ENCODE measurements around the gene BOD1.
"Not testable (repeated sequence)": the region's sequence is repeated elsewhere in the genome, so short reads cannot be mapped to it uniquely, and the experiment has no call there.

Gene BOD1

DNA sequence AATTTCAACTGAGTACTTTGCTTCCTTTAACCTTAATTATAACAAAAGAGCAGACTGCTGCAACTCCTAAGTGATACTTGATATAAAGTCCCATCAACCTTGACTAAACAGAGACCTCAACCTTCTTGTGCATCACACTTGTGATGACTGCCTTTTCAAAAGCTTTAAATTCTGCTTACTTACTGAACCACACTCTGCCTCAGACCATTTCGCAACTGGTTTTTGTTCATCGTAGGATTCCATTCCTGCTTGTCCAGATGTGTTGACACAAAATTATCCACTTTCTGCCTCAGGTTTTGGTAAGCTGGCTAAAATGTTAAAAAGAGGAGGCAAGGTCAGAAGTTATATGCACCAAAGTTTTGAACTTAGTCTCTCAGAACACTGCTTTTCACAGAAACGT is 3.5 kb downstream of the BOD1 start:
- no peak overlapping the region for H3K4me3 Mint-ChIP-seq
- H3K4me1 Mint-ChIP-seq (ENCODE audit: low read depth) = peaks cover 46% of the 10 kb centered on the region
- H3K27ac Mint-ChIP-seq = no peak overlapping the region
- no peaks in the 10 kb centered on the region for H3K27me3 Mint-ChIP-seq
- no peaks in the 10 kb centered on the region for H3K9me3 Mint-ChIP-seq
- peaks cover 62% of the 10 kb centered on the region for H3K36me3 Mint-ChIP-seq (ENCODE audit: low read depth)

DNA sequence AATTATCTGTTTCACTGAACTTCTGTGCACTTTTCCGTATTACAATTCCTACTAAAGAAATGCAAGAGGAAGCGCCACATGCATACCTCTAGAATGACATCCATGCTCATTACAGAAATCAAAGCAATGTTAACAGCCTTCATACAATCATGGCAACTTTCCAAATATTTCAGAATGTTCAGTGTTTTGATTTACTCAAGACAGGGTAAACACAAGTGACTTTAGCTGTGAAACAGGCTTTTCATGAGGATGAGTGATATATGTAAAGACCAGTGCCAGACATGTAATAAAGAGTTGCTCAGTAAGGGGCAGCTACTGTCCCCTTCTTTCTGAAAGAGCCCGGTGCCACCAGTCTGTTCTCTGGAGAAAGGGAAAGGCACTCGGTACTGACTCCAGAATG is 4.7 kb downstream of the BOD1 start:
- Mint-ChIP-seq H3K27ac (no peak overlapping the region), H3K27me3 (no peaks in the 10 kb centered on the region), H3K36me3 (ENCODE audit: low read depth) (peaks cover 75% of the 10 kb centered on the region), H3K4me1 (ENCODE audit: low read depth) (peaks cover 40% of the 10 kb centered on the region), H3K4me3 (no peak overlapping the region), H3K9me3 (no peaks in the 10 kb centered on the region)

DNA sequence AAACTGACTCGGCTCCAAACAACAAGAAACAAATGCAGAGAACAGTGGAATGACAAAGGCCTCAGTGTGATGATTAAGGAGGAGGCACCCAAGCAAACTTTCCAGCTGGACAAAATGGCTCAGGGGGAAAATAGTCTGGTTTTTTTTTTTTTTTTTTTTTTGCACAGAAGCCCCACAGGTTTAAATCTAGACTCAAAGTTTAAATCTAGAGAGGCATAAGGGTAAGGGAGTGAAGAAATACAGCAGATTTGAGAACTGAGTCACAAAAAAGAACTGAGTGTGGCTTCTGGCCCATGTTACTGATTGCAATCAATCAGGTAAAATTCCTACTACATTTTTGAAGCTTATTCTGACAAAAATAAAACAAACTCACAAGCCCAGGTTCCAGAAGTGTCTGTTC is 12.3 kb downstream of the BOD1 start:
- no peaks in the 10 kb centered on the region for H3K9me3 Mint-ChIP-seq
- H3K4me1 Mint-ChIP-seq (ENCODE audit: low read depth) = no peaks in the 10 kb centered on the region
- H3K36me3 Mint-ChIP-seq (ENCODE audit: low read depth) = peaks cover 73% of the 10 kb centered on the region
- no peak overlapping the region for H3K27ac Mint-ChIP-seq
- no peaks in the 10 kb centered on the region for H3K27me3 Mint-ChIP-seq
- H3K4me3 Mint-ChIP-seq = no peak overlapping the region

DNA sequence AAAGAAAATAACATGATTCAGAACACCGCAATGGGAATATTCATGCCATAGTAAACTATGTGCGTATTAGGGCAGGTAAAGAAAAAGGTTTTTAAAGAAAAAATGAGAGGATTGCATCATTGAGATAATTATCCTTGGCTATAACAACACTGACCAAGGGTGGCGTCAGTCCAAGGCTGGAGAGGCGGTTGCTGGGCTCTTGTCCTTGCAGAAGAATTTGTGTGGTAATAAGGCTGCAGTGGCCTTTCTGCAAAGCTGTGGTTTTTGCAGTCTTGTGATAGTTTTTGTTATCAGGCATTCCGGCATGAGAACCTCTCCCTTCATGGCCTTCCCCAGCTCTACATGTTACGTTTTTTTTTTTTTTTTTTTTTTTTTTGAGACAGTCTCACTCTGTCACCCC is 14.0 kb downstream of the BOD1 start:
- H3K4me3 Mint-ChIP-seq = no peak overlapping the region
- H3K4me1 Mint-ChIP-seq (ENCODE audit: low read depth) = no peaks in the 10 kb centered on the region
- H3K9me3 Mint-ChIP-seq = no peaks in the 10 kb centered on the region
- H3K27me3 Mint-ChIP-seq = no peaks in the 10 kb centered on the region
- H3K36me3 Mint-ChIP-seq (ENCODE audit: low read depth) = peaks cover 63% of the 10 kb centered on the region
- no peak overlapping the region for H3K27ac Mint-ChIP-seq

DNA sequence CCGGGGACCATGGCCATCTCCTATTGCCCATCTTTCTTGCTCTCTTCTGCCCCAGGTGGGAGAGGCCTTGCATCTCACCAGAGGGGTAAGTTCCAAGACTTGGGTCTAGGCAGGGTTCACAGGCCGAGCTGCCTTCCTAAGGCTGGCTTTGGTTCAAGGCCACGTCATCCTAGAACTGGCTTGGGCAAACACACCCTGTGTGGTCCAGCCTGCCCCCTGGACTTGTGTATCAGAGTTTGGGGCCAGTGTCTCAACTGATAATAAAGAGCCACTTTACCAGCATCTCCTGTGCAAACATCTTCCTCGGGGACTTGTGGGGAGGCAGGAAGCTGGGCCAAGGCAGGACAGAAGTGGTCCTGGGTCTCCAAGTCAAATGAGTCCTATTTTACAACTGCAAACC is 17.8 kb downstream of the BOD1 start:
- H3K4me3 Mint-ChIP-seq = no peak overlapping the region
- H3K27ac Mint-ChIP-seq = no peak overlapping the region
- H3K9me3 Mint-ChIP-seq = peaks cover 15% of the 10 kb centered on the region
- H3K4me1 Mint-ChIP-seq (ENCODE audit: low read depth) = no peaks in the 10 kb centered on the region
- H3K36me3 Mint-ChIP-seq (ENCODE audit: low read depth) = peaks cover 45% of the 10 kb centered on the region
- H3K27me3 Mint-ChIP-seq = no peaks in the 10 kb centered on the region

DNA sequence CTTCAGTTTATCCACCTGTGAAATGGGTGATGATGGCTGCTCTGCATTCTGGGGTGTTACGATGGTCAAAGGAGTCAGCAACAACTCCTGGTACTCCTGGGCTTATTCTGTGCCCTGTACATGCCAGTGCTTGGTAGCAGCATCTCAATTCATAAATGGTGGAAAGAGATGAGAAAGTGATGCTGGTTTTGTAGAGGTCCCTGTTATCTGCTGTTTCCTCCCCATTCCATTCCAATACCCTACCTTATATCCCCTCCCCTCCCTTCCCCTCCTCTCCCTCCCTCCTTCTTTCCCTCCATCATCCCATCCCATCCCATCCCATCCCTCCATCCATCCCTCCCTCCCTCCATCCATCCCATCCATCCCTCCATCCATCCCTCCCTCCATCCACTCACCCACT is 19.1 kb downstream of the BOD1 start:
- H3K4me1 Mint-ChIP-seq (ENCODE audit: low read depth) = no peaks in the 10 kb centered on the region
- H3K36me3 Mint-ChIP-seq (ENCODE audit: low read depth) = peaks cover 44% of the 10 kb centered on the region
- H3K9me3 Mint-ChIP-seq = peaks cover 22% of the 10 kb centered on the region
- no peak overlapping the region for H3K27ac Mint-ChIP-seq
- no peak overlapping the region for H3K4me3 Mint-ChIP-seq
- no peaks in the 10 kb centered on the region for H3K27me3 Mint-ChIP-seq

DNA sequence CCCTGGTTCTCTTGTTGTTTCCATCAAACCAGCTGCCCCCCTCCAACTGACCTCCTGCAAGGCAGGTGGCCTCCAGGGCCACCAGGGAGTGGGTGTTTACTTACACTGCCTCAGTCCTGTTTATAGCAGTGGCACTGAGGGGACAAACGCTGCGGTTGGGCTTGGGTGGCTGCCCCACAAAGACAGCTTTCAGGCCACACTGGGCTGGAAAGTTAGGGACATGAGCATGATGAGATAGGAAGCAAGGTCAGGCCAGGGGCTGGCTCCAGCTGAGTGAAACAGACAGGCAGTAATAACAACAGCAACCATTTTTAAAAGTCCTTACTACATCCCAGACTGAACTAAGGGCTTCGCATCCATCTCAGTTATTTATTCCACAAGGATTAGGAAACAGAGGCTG is 20.6 kb downstream of the BOD1 start:
- no peak overlapping the region for H3K4me3 Mint-ChIP-seq
- no peak overlapping the region for H3K27ac Mint-ChIP-seq
- H3K9me3 Mint-ChIP-seq = peaks cover 30% of the 10 kb centered on the region
- no peaks in the 10 kb centered on the region for H3K4me1 Mint-ChIP-seq (ENCODE audit: low read depth)
- peaks cover 51% of the 10 kb centered on the region for H3K36me3 Mint-ChIP-seq (ENCODE audit: low read depth)
- no peaks in the 10 kb centered on the region for H3K27me3 Mint-ChIP-seq

DNA sequence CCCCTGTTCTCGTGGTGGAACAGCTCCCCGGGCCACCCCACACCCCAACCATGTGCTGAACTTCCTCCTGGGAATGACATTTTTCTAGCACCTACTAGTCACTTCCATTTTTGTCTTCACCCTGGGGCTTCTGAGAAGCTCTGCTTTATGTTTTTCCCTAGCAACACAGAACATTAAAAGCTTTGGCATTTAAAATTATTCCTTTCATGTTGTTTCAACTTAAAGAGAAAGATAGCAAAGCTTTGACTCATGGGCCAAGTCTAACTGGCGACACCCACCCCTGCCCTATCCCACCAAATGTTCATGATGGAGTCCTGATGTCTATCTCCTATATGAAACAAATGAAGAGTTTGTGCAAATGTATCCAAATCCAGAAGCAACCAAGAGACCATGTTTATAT is 22.4 kb downstream of the BOD1 start:
- H3K4me1 Mint-ChIP-seq (ENCODE audit: low read depth) = no peaks in the 10 kb centered on the region
- H3K27ac Mint-ChIP-seq = no peak overlapping the region
- no peaks in the 10 kb centered on the region for H3K27me3 Mint-ChIP-seq
- H3K4me3 Mint-ChIP-seq = no peak overlapping the region
- peaks cover 47% of the 10 kb centered on the region for H3K36me3 Mint-ChIP-seq (ENCODE audit: low read depth)
- H3K9me3 Mint-ChIP-seq = peaks cover 39% of the 10 kb centered on the region

DNA sequence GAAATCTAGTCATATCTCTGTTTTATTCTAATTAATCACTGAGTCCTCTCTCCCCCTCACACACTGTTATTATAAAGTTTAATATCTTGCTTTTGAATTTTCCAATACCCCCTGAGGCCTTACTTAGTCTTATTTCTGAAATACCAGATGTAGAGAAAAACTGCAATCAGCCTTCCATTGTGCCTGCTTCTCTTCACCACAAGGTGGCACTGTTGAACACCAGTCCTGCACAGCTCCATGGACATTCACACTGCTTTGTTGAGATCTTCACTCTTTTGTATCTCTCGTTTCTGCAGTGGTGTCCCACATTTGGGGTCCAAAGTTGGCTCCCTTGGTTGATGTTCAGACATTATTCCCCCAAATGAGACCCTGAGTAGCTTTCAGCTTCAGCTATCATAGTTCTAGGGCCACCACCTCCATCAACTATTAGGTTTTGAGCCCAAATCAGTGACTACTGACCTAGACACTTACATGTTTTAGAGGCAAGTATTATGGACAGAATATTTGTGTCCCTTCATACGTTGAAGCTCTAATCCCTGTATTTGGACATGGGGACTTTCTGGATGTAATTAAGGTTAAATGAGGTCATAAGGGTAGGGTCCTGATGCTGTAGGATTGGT is 24.3 kb downstream of the BOD1 start:
- H3K4me3 Mint-ChIP-seq = no peak overlapping the region
- peaks cover 54% of the 10 kb centered on the region for H3K9me3 Mint-ChIP-seq
- H3K27ac Mint-ChIP-seq = no peak overlapping the region
- H3K27me3 Mint-ChIP-seq = no peaks in the 10 kb centered on the region
- H3K36me3 Mint-ChIP-seq (ENCODE audit: low read depth) = peaks cover 45% of the 10 kb centered on the region
- H3K4me1 Mint-ChIP-seq (ENCODE audit: low read depth) = no peaks in the 10 kb centered on the region

DNA sequence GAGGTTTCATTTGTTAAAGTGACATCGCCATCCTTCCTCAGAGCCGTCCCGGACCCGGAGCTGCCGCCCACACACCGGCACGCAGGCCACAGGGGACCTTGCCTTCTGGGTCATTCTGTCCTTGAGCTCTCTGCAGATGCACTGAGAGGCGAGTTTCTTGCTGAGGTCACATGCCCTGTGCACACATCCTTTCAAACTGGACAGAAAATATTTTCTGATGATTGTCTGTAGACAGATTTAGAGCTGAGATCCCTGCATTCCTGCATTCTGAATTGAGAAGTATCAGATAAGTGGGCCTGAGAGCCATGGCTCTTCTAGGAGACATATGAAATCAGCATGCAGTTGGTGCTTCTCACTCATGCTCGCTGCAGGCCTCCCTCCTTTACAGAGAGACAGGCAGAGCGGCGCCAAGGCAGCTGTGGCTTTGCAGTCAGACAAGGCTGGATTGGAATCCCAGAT is 25.4 kb downstream of the BOD1 start:
- no peak overlapping the region for H3K27ac Mint-ChIP-seq
- peaks cover 45% of the 10 kb centered on the region for H3K36me3 Mint-ChIP-seq (ENCODE audit: low read depth)
- peaks cover 61% of the 10 kb centered on the region for H3K9me3 Mint-ChIP-seq
- H3K27me3 Mint-ChIP-seq = peaks cover 4% of the 10 kb centered on the region
- no peak overlapping the region for H3K4me3 Mint-ChIP-seq
- no peaks in the 10 kb centered on the region for H3K4me1 Mint-ChIP-seq (ENCODE audit: low read depth)

DNA sequence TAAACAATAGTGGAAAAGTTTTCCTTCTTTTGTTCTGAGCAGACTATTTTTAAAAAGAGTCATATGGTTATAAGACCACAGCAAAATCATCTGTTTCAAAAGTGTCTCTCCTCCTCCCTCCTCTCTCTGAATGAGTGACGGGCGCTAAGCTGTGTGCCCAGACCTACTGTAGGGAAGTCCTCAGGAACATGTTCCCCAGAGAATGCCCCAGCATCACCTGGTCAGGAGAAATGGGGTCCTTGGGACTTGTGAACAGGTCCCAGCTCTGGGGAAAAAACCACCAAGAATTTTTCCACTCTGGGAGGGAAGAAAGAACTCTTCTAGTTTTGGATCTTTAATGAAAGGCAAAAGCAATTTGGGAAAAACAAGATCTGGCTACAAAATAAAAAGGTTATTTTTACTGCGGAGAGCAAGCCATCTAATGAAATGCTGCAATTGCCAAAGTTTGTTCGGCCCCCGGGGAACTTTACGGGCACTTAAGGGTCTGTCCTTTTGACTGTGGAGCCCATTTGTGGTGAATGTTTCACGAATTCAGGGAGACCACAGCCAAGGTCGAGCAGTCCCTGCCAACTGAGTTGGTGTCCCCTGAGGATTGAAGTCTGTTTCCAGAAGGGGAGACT is 25.9 kb downstream of the BOD1 start:
- no peaks in the 10 kb centered on the region for H3K4me1 Mint-ChIP-seq (ENCODE audit: low read depth)
- no peak overlapping the region for H3K27ac Mint-ChIP-seq
- peaks cover 45% of the 10 kb centered on the region for H3K36me3 Mint-ChIP-seq (ENCODE audit: low read depth)
- H3K27me3 Mint-ChIP-seq = peaks cover 4% of the 10 kb centered on the region
- H3K9me3 Mint-ChIP-seq = peaks cover 61% of the 10 kb centered on the region
- H3K4me3 Mint-ChIP-seq = no peak overlapping the region

DNA sequence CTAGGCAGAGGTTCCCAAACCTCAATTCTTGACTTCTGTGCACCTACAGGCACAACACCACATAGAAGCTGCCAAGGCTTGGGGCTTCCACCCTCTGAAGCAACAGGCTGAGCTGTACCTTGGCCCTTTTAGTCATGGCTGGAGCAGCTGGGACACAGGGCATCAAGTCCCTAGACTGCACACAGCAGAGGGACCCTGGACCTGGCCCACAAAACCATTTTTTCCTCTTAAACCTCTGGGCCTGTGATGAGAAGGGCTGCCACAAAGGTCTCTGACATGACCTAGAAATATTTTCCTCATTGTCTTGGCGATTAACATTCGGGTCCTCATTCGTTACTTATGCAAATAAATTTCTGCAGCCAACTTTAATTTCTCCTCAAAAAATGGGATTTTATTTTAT is 30.3 kb downstream of the BOD1 start:
- not testable (repeated sequence) for H3K27me3 Mint-ChIP-seq

DNA sequence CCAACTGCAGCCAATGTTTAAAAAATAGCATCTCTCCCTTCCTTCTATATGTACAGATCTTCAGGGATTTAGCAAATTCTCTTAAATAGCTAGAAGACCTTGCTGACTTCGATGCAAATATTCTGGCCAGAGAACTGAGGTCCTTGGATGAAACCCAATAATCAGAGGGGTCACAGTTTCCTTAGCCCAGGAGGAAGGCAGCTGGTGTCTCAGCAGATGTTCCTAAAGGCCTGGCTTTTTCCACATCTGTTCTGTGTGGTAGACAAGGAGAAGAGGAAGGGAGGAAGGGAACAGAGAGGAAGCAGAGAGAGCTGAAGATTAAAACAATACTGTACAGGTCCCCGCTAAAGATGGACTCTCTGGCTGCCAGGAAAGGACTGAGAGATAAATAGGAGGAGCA is 33.1 kb downstream of the BOD1 start:
- Mint-ChIP-seq H3K4me3 (no peak overlapping the region), H3K27me3 (peaks cover 10% of the 10 kb centered on the region), H3K9me3 (peaks cover 27% of the 10 kb centered on the region), H3K4me1 (ENCODE audit: low read depth) (no peaks in the 10 kb centered on the region), H3K27ac (no peak overlapping the region), H3K36me3 (ENCODE audit: low read depth) (peaks cover 5% of the 10 kb centered on the region)

More for the DNA sequence above, 30.3 kb downstream of the BOD1 start:
- not testable (repeated sequence) for H3K27ac Mint-ChIP-seq; H3K4me3 Mint-ChIP-seq; H3K4me1 Mint-ChIP-seq (ENCODE audit: low read depth)
- H3K36me3 Mint-ChIP-seq (ENCODE audit: low read depth) = peaks cover 16% of the 10 kb centered on the region
- peaks cover 35% of the 10 kb centered on the region for H3K9me3 Mint-ChIP-seq

DNA sequence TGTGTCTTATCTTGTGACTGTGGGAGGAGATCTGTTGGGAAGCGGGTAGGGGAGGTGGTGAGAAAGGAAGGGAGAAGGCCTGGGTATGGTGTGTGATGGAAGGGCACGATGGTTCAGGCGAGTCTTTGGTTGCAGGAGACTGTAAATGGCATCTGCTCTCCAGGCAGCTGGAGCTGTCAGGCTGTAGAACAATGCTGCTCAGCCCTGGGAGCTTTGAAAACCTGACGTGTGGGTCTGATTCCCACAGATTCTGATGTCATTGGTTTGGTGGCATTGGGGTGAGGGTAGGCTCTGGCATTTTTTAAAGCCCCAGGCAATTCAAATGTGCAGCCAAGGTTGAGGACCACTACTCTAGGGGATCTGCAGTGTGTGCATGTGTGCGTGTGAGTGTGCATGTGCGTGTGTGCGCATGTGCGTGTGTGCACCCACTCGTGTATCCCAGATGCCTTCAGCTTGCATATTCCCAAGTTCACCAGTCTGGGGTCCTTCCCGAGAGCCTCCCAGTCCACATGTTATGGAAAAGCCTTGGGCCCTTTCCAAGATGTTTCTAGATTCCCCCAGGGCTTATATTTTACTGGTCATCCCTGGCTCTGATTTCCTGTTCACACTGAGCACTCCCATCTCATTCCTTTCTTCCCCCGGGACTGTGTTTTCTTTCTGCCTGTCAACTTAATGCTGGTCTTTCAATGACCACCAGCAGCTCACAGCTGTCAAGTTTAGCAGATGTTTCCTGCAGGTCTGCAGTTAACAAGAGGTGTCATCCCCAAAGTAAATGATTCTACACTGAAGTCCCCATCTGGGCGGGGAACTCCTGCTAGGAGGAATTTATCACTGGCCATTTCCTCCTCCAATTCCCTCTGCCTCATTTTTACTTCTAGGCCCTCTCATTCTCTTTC is 34.0 kb downstream of the BOD1 start:
- Mint-ChIP-seq H3K27ac (no peak overlapping the region), H3K4me1 (ENCODE audit: low read depth) (no peaks in the 10 kb centered on the region), H3K9me3 (peaks cover 19% of the 10 kb centered on the region), H3K27me3 (peaks cover 10% of the 10 kb centered on the region), H3K36me3 (ENCODE audit: low read depth) (peaks cover 5% of the 10 kb centered on the region), H3K4me3 (no peak overlapping the region)
